Brain pericyte (primary cell): ENCODE measurements around the gene CGNL1.

Source experiments
- DNase-seq: peaks from one replicate; pipeline ENCODE4 v3.0.0-alpha.2; 2012; ENCODE audit warnings: low read depth, low spot score

Gene CGNL1

GRCh38 chr15:57353317-57353804 lies 22.9 kb upstream of the CGNL1 start:
- no peak for DNase-seq

- DNase-seq: no peak
Measured at GRCh38 chr15:57354436-57355123, 21.7 kb upstream of the CGNL1 start.

GRCh38 chr15:57355259-57355658 lies 21.0 kb upstream of the CGNL1 start:
- DNase-seq: no peak

- no peak for DNase-seq
Measured at GRCh38 chr15:57356178-57356577, 20.1 kb upstream of the CGNL1 start.

- DNase-seq: no peak
Measured at GRCh38 chr15:57356636-57357035, 19.7 kb upstream of the CGNL1 start.

- DNase-seq: no peak
Measured at GRCh38 chr15:57357799-57358198, 18.5 kb upstream of the CGNL1 start.

- DNase-seq: no peak
Measured at GRCh38 chr15:57358571-57358970, 17.7 kb upstream of the CGNL1 start.

GRCh38 chr15:57363661-57364060 lies 12.6 kb upstream of the CGNL1 start:
- no peak for DNase-seq

- no peak for DNase-seq
Measured at GRCh38 chr15:57364282-57365007, 11.9 kb upstream of the CGNL1 start.

GRCh38 chr15:57367556-57367955 lies 8.7 kb upstream of the CGNL1 start:
- DNase-seq: no peak

GRCh38 chr15:57370929-57371328 lies 5.4 kb upstream of the CGNL1 start:
- DNase-seq: no peak

- DNase-seq: no peak
Measured at GRCh38 chr15:57373251-57373881, 2.9 kb upstream of the CGNL1 start.

GRCh38 chr15:57373882-57374276 lies 2.4 kb upstream of the CGNL1 start:
- DNase-seq: no peak

- no peak for DNase-seq
Measured at GRCh38 chr15:57376696-57377477, 582 bp downstream of the CGNL1 start.

GRCh38 chr15:57377478-57377847 lies 1.2 kb downstream of the CGNL1 start:
- no peak for DNase-seq

GRCh38 chr15:57379487-57379886 lies 3.2 kb downstream of the CGNL1 start:
- DNase-seq: no peak

GRCh38 chr15:57380854-57381253 lies 4.5 kb downstream of the CGNL1 start:
- no peak for DNase-seq

- no peak for DNase-seq
Measured at GRCh38 chr15:57382215-57382614, 5.9 kb downstream of the CGNL1 start.

GRCh38 chr15:57382969-57383368 lies 6.7 kb downstream of the CGNL1 start:
- no peak for DNase-seq

GRCh38 chr15:57384024-57384423 lies 7.7 kb downstream of the CGNL1 start:
- DNase-seq: no peak

GRCh38 chr15:57384816-57385215 lies 8.5 kb downstream of the CGNL1 start:
- no peak for DNase-seq

GRCh38 chr15:57385923-57386390 lies 9.7 kb downstream of the CGNL1 start:
- no peak for DNase-seq
